H9 (cell line): Measurements from ENCODE around the gene ESRRA. TPM values are rescaled to one million over a fixed set of nuclear protein-coding genes. Genes with fewer than 3 reads are reported as not detected.

Source experiments
- DNase-seq: peaks from one replicate; pipeline ENCODE4 v3.0.0-alpha.2; 2017
- H2AFZ ChIP-seq: one replicate; pipeline ENCODE4 v1.6.1; 2013; ENCODE audit warnings: mild to moderate bottlenecking, low read length, control low read depth, moderate library complexity
- H2AK5ac ChIP-seq: 2 replicates; pipeline ENCODE4 v1.6.1; 2013; ENCODE audit warnings: low read length, control low read depth, mixed read lengths; ENCODE audit not compliant: insufficient read length
- H2BK120ac ChIP-seq: one replicate; pipeline ENCODE4 v1.6.1; 2013; ENCODE audit warnings: low read depth, mild to moderate bottlenecking, low read length, control low read depth, inconsistent platforms; ENCODE audit not compliant: poor library complexity, severe bottlenecking
- H2BK12ac ChIP-seq: 2 replicates; pipeline ENCODE4 v1.6.1; 2013; ENCODE audit warnings: low read length, control low read depth, mixed read lengths, low read depth; ENCODE audit not compliant: insufficient read length
- H2BK15ac ChIP-seq: 2 replicates; pipeline ENCODE4 v1.6.1; 2013; ENCODE audit warnings: low read depth, low read length, control low read depth
- H2BK20ac ChIP-seq: one replicate; pipeline ENCODE4 v1.6.1; 2013; ENCODE audit warnings: low read depth, mild to moderate bottlenecking, low read length, control low read depth, inconsistent platforms; ENCODE audit not compliant: poor library complexity, severe bottlenecking
- H2BK5ac ChIP-seq: 2 replicates; pipeline ENCODE4 v1.6.1; 2013; ENCODE audit warnings: low read length, control low read depth, mixed read lengths; ENCODE audit not compliant: insufficient read length
- H3K14ac ChIP-seq: 2 replicates; pipeline ENCODE4 v1.6.1; 2013; ENCODE audit warnings: low read length, control low read depth; ENCODE audit not compliant: insufficient read depth
- H3K18ac ChIP-seq: 2 replicates; pipeline ENCODE4 v1.6.1; 2013; ENCODE audit warnings: low read depth, mild to moderate bottlenecking, mixed read lengths, low read length, control low read depth; ENCODE audit not compliant: insufficient read length
- H3K23ac ChIP-seq: 2 replicates; pipeline ENCODE4 v1.6.1; 2013; ENCODE audit warnings: low read length, control low read depth, mixed read lengths, low read depth; ENCODE audit not compliant: insufficient read length
- H3K23me2 ChIP-seq: 2 replicates; pipeline ENCODE4 v1.6.1; 2013; ENCODE audit warnings: low read depth, mild to moderate bottlenecking, mixed read lengths, low read length, control low read depth; ENCODE audit not compliant: insufficient read length, poor library complexity, severe bottlenecking
- H3K27ac ChIP-seq: 2 replicates; pipeline ENCODE4 v1.5.1; 2013; ENCODE audit warnings: low read length, control low read depth, mixed read lengths, low read depth; ENCODE audit not compliant: insufficient read length
- H3K27me3 ChIP-seq: 2 replicates; pipeline ENCODE4 v1.6.1; 2013; ENCODE audit warnings: low read length, control low read depth, inconsistent platforms; ENCODE audit not compliant: insufficient read depth
- H3K4ac ChIP-seq: 2 replicates; pipeline ENCODE4 v1.6.1; 2013; ENCODE audit warnings: low read depth, mild to moderate bottlenecking, control low read depth, inconsistent platforms, low read length, moderate library complexity
- H3K4me1 ChIP-seq: 2 replicates; pipeline ENCODE4 v1.6.1; 2013; ENCODE audit warnings: low read length, control low read depth, inconsistent platforms; ENCODE audit not compliant: insufficient read depth
- H3K4me2 ChIP-seq: 2 replicates; pipeline ENCODE4 v1.6.1; 2013; ENCODE audit warnings: low read length, control low read depth, mixed read lengths; ENCODE audit not compliant: insufficient read length, insufficient read depth
- H3K56ac ChIP-seq: 2 replicates; pipeline ENCODE4 v1.6.1; 2013; ENCODE audit warnings: low read depth, mild to moderate bottlenecking, mixed read lengths, low read length, control low read depth; ENCODE audit not compliant: insufficient read length
- H3K79me1 ChIP-seq: 2 replicates; pipeline ENCODE4 v1.6.1; 2013; ENCODE audit warnings: low read depth, mild to moderate bottlenecking, moderate library complexity, low read length, control low read depth, inconsistent platforms; ENCODE audit not compliant: insufficient read depth, poor library complexity, severe bottlenecking
- H3K79me2 ChIP-seq: 2 replicates; pipeline ENCODE4 v1.6.1; 2013; ENCODE audit warnings: low read length, control low read depth, inconsistent platforms; ENCODE audit not compliant: insufficient read depth
- H3K9ac ChIP-seq: 2 replicates; pipeline ENCODE4 v1.6.1; 2013; ENCODE audit warnings: low read length, control low read depth, mixed read lengths; ENCODE audit not compliant: insufficient read length; ENCODE audit errors: extremely low read depth
- H3K9me3 ChIP-seq: one replicate; pipeline ENCODE4 v1.6.1; 2013; ENCODE audit warnings: low read depth, low read length, inconsistent platforms; ENCODE audit not compliant: control insufficient read depth
- H3T11ph ChIP-seq: one replicate; pipeline ENCODE4 v1.6.1; 2013; ENCODE audit warnings: mild to moderate bottlenecking, low read length, control low read depth, inconsistent platforms
- H4K20me1 ChIP-seq: one replicate; pipeline ENCODE4 v1.6.1; 2013; ENCODE audit not compliant: control insufficient read depth, insufficient read length, insufficient read depth
- H4K5ac ChIP-seq: 2 replicates; pipeline ENCODE4 v1.6.1; 2013; ENCODE audit warnings: low read depth, mild to moderate bottlenecking, mixed read lengths, low read length, control low read depth; ENCODE audit not compliant: insufficient read length
- H4K8ac ChIP-seq: replicated peaks from 2 replicates; pipeline ENCODE4 v1.6.1; 2013; ENCODE audit warnings: low read length, control low read depth, mixed read lengths, low read depth; ENCODE audit not compliant: insufficient read length
- H4K91ac ChIP-seq: 2 replicates; pipeline ENCODE4 v1.6.1; 2013; ENCODE audit warnings: low read depth, mild to moderate bottlenecking, moderate library complexity, mixed read lengths, low read length, control low read depth; ENCODE audit not compliant: insufficient read length
- H3K27ac Mint-ChIP-seq, 3 experiments: 2 replicates in 2 of 3; 3 replicates in 1 of 3; pipeline ENCODE4 v1.8.0; 2020 to 2021; ENCODE audit warnings: mixed read lengths in 3 of 3, mild to moderate bottlenecking in 1 of 3, moderate library complexity in 1 of 3
- H3K27me3 Mint-ChIP-seq: 2 replicates; pipeline ENCODE4 v1.8.0; 2021; ENCODE audit warnings: low read depth, mild to moderate bottlenecking, moderate library complexity, mixed read lengths
- H3K36me3 Mint-ChIP-seq, 3 experiments: 2 replicates in 2 of 3; 3 replicates in 1 of 3; pipeline ENCODE4 v1.8.0; 2020 to 2021; ENCODE audit warnings: low read depth in 3 of 3, mixed read lengths in 3 of 3; ENCODE audit not compliant: insufficient read depth in 1 of 3
- H3K4me1 Mint-ChIP-seq, 2 experiments: 2 replicates each; pipeline ENCODE4 v1.8.0; 2020; ENCODE audit warnings: mixed read lengths in 2 of 2
- H3K4me3 Mint-ChIP-seq, 2 experiments: 2 replicates in 1 of 2; 3 replicates in 1 of 2; pipeline ENCODE4 v1.8.0; 2020 to 2021; ENCODE audit warnings: mild to moderate bottlenecking in 2 of 2, mixed read lengths in 2 of 2, moderate library complexity in 1 of 2
- H3K9me3 Mint-ChIP-seq, 2 experiments: 2 replicates in 1 of 2; 3 replicates in 1 of 2; pipeline ENCODE4 v1.8.0; 2020; ENCODE audit warnings: mild to moderate bottlenecking in 2 of 2, mixed read lengths in 2 of 2, moderate library complexity in 1 of 2
- CTCF ChIP-seq: fragments of 200-600 bp; sonication (generic); conservative IDR thresholded peaks from 3 replicates; pipeline ENCODE4 v1.8.0; 2021; ENCODE audit warnings: antibody characterized with exemption, mild to moderate bottlenecking
- WGBS: extraction: QIAGEN DNeasy Blood & Tissue Kit; methylation state at CpG from one replicate; pipeline ENCODE4 v1.1.7; 2013; ENCODE audit warnings: missing lambda C conversion rate, low lambda C conversion rate, mixed read lengths; ENCODE audit not compliant: insufficient read length; ENCODE audit errors: extremely low coverage; 5-methylcytosine and 5-hydroxymethylcytosine counted together
- total RNA-seq: library from RNA; stranded (reverse); gene quantifications from 2 replicates; pipeline ENCODE4 v1.2.1, GENCODE V29; 2021

Gene ESRRA
- total RNA-seq, 1 experiment from 2014 or later: 42.3 TPM

- peaks cover 24 to 29% of the 10 kb centered on the region in 2 experiments for H3K4me1 Mint-ChIP-seq
- no CpG with 5 or more reads among the region's 2 CpGs for WGBS
- DNase-seq: no peak
Measured at GRCh38 chr11:64327375-64327774, 22.1 kb downstream of the ESRRA start.

More at GRCh38 chr11:64327375-64327774, 22.1 kb downstream of the ESRRA start:
- no peaks in the 10 kb centered on the region for H3K9me3 ChIP-seq
- H4K91ac ChIP-seq: no peak overlapping the region
- no peak overlapping the region for H3K4me2 ChIP-seq
- H4K5ac ChIP-seq: no peak overlapping the region
- Mint-ChIP-seq H3K27me3 (peaks cover 5% of the 10 kb centered on the region), H3K4me3 (no peak overlapping the region), H3K9me3 (no peaks in the 10 kb centered on the region), H3K36me3 (no peaks in the 10 kb centered on the region; a peak in 2 of 7 replicates), H3K27ac (no peak overlapping the region)
- H2BK15ac ChIP-seq: no peak overlapping the region
- no peak overlapping the region for H2AK5ac ChIP-seq
- no peak for TF ChIP-seq CTCF
- H3K23me2 ChIP-seq: no peaks in the 10 kb centered on the region
- no peaks in the 10 kb centered on the region for H3K79me1 ChIP-seq
- no peak overlapping the region for H3K18ac ChIP-seq
- H4K20me1 ChIP-seq: no peaks in the 10 kb centered on the region
- no peak overlapping the region for H2BK5ac ChIP-seq
- H2AFZ ChIP-seq: no peak overlapping the region
- H3K23ac ChIP-seq: no peak overlapping the region
- H3K27me3 ChIP-seq: no peaks in the 10 kb centered on the region
- no peak overlapping the region for H3K9ac ChIP-seq
- no peak overlapping the region for H4K8ac ChIP-seq
- no peaks in the 10 kb centered on the region for H3K79me2 ChIP-seq
- no peak overlapping the region for H3K4ac ChIP-seq
- no peak overlapping the region for H3K27ac ChIP-seq
- H2BK120ac ChIP-seq: no peak overlapping the region
- no peak overlapping the region for H2BK20ac ChIP-seq
- H3K4me1 ChIP-seq: peaks cover 2% of the 10 kb centered on the region; the same call in 1 of the 2 replicates
- no peak overlapping the region for H3T11ph ChIP-seq
- no peak overlapping the region for H2BK12ac ChIP-seq
- H3K56ac ChIP-seq: no peak overlapping the region
- H3K14ac ChIP-seq: no peak overlapping the region
